ENCODE results near the gene MICAL1.

The MICAL1 gene

GRCh38 chr6:109429496-109429895 lies 26.1 kb downstream of the MICAL1 start:
- no peak for DNase-seq (ENCODE audit: low read depth in 2 of 2)

- DNase-seq (ENCODE audit: low read depth in 2 of 2): no peak
Measured at GRCh38 chr6:109428889-109429477, 26.6 kb downstream of the MICAL1 start.

DNA sequence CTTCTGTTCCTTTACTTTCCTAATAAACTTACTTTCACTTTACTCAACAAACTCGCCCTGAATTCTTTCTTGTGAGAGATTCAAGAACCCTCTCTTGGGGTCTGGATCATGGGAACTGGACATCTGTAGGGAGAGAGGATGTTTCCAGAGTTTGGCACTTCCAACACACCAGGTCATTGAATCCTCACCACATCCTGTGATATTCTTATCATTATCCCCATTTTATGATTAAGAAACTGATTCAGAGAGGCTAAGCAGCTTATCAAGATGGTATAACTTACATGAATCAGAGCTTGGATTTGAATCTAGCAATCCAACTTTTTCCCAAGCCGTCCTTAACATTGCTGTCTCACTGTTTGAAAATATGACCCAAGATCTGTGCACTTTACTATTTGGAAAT lies 30.6 kb downstream of the MICAL1 start:
- no peak for DNase-seq (ENCODE audit: low read depth in 2 of 2)

DNA sequence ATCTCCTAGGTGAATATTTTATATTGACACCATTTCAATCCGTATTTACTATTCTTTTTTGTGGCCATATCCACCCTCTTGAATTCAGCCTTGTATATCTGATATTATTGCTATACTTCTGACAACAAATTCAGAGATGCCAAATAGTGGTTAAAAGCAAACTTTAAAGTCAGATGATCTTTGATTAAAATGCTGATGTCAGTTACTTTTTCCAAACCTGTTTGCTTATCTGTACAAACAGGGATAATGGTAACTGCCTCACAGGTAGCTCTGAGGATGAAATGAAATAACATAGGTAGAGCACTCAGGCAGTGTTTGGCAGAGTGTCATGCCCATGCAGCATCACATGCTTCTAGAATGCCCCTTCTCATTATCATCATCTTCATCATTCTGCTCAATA lies 34.4 kb downstream of the MICAL1 start:
- no peak for DNase-seq (ENCODE audit: low read depth in 2 of 2)

GRCh38 chr6:109420751-109421150 lies 34.8 kb downstream of the MICAL1 start:
- DNase-seq (ENCODE audit: low read depth in 2 of 2): no peak

GRCh38 chr6:109417646-109418045 lies 37.9 kb downstream of the MICAL1 start:
- no peak for DNase-seq (ENCODE audit: low read depth in 2 of 2)

GRCh38 chr6:109411034-109411433 lies 44.5 kb downstream of the MICAL1 start:
- DNase-seq (ENCODE audit: low read depth in 2 of 2): no peak

GRCh38 chr6:109406196-109406595 lies 49.4 kb downstream of the MICAL1 start:
- DNase-seq (ENCODE audit: low read depth in 2 of 2): no peak

- no peak for DNase-seq (ENCODE audit: low read depth in 2 of 2)
Measured at GRCh38 chr6:109397020-109397419, 58.6 kb downstream of the MICAL1 start.

- DNase-seq (ENCODE audit: low read depth in 2 of 2): no peak
Measured at GRCh38 chr6:109396046-109396718, 59.4 kb downstream of the MICAL1 start.
